DMS114 treated with DMSO at 0.1 percent for 48 hours (cell line): ENCODE results near the gene INAFM2.

ENCODE experiments used
- DNase-seq: peaks from one replicate; lab custom pipeline; 2025; ENCODE audit not compliant: unreplicated experiment; lab: John Stamatoyannopoulos, UW

INAFM2 gene

DNA sequence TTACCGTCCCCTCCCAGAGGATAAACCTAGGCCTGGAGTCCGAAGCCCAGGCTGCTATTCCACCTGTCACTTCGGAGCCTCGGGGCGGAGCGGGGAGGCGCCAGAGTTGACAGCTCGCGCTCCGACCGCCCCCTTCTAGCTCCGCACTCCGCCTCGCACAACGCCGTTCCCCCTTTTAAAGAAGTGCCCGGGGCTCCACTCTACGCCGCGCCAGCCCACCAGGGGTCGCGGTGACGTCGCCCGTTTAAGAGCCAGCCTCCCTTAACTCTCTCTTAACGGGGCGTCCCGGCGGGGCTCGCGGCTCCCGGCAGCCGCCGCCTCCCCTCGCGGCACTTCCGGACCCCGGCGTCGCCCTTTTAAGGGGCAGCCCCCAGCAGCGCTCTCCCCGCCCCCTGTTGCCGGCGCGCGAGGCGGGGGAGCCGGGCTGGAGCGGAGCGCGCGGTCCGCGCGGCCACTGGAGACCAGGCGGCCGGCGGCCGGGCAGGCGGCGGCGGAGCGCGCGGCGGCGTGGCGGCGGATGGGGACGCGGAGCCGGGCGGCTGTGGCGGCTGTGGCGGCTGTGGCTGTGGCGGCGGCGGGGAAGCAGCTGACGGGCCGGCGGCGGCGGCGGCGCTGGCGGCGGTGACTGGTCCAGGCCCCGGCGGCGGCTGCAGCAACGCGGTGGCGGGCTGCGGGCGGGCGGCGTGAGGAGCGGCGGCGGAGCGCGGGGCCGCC is at the start of gene INAFM2:
TSS of gene INAFM2 (plus strand) at position 454 of the 714 bp plus-strand sequence. CDS start 364 bp downstream, outside the sequence.
- peak; percentile 95 for DNase-seq

DNA sequence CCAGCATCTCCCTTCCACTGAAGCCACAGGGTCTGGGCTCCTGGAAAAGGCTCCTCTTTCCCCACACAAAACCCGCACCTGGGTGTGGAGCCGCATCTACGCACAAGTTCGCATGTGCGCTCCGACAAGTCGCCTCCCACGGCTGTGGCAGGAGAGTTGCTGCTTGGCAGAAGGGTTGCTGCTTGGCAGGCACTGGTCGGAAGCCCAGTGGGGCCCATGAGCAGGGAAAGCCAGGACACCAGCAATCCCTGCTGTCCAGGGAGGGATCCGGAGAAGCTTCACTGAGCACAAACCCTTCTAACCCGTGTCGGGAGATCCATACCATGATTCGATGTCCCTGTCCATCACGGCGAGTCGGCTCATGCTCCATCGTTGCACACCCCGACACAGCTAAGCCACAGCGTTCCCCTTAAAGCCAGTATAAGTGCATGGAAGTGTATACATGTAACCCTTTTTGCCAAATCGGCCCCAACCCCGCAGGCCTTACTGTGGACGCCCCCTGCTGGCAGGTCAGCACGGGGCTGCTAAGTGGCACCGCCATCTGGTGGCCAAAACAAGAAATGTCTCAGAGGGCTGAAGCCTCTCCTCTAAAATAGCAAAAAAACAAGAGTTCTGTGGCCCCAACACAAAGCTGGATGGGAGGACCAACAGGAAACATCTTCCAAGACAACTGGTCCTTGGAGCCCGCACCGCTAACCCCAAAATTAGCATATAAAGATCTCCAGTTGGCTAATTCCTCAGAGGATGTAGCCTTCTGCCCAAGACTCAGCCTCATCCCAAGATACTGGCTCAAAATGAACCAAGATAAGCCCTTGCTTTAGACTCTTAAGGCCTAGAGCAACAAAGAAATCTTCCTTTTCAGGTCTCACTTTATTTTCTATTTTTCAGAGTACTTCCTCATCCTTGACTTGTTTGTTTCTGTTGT is 48.9 kb upstream of the INAFM2 start:
- peak; percentile 77 for DNase-seq

DNA sequence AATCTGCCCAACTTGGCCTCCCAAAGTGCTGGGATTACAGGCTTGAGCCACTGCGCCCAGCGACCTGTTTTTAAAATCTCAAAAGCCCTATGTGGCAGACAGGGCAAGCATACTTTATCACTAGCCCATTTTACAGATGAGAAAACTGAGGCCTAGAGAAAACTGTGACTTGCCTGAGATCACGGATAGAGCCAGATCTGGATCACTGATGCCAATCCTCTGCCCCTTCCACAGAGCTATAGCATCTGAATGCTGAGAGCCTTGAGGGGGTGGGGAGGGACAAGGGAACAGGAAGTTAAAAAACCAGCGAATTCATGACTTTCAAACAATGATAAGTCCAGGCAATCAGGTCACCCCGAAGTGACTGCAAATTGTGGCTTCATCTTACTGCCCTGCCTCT is 48.0 kb upstream of the INAFM2 start:
- DNase-seq, result no peak

DNA sequence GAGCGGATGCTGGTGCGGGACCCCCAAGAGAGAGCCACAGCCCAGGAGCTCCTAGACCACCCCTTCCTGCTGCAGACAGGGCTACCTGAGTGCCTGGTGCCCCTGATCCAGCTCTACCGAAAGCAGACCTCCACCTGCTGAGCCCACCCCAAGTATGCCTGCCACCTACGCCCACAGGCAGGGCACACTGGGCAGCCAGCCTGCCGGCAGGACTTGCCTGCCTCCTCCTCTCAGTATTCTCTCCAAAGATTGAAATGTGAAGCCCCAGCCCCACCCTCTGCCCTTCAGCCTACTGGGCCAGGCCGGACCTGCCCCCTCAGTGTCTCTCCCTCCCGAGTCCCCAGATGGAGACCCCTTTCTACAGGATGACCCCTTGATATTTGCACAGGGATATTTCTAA is 47.5 kb upstream of the INAFM2 start:
- DNase-seq, result no peak

DNA sequence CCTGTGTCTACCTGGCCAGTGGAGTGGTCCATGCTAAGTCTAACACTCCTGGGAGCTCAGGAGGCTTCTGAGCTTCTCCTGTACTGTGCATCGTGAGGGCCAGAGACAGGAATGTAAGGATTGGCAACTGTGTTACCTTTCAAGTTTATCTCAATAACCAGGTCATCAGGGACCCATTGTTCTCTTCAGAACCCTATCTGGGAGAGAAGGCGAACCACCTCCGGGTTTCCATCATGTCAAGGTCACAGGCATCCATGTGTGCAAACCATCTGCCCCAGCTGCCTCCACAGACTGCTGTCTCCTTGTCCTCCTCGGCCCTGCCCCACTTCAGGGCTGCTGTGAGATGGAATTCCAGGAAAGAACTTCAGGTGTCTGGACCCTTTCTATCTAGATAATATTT is 46.6 kb upstream of the INAFM2 start:
- DNase-seq, result no peak

DNA sequence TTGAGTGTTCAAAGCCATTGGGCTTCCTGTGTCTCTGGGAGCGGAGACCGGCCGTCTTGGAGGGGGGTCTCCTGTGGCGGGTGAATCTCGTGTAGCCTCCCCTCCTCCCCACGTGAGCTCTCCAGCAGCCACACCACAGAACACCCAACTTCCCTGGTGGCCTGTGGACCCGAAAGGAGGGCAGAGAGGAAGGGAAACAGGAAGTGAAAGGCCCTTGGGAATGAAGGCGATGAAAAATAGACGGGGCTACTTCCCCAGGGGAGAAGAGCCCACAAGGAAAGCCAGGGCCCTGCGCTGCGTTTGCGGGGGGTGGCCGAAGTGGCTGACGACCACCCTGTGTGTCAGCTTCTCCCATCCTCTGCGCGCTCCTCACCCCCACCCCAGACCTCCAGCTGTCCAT is 46.0 kb upstream of the INAFM2 start:
- DNase-seq, result no peak

DNA sequence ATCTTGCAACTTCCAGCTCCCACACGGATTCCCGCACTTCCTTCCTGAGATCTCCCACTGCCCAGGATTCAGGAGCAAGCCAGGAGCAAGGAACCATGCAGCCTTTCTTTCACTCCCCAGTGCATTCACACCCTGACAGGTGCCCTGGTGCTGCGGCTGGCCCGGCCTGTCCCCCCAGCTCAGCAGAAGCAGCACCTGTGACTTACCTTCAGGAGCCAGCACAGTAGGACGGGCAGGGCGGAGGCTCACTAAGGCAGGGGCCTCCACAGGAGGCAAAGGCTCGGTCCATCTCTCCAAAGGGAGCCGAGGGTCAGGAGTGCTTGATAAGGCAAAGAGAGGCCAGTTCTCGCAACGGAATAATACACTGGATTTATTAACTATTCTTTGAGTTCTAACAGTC is 45.5 kb upstream of the INAFM2 start:
- DNase-seq, result no peak

DNA sequence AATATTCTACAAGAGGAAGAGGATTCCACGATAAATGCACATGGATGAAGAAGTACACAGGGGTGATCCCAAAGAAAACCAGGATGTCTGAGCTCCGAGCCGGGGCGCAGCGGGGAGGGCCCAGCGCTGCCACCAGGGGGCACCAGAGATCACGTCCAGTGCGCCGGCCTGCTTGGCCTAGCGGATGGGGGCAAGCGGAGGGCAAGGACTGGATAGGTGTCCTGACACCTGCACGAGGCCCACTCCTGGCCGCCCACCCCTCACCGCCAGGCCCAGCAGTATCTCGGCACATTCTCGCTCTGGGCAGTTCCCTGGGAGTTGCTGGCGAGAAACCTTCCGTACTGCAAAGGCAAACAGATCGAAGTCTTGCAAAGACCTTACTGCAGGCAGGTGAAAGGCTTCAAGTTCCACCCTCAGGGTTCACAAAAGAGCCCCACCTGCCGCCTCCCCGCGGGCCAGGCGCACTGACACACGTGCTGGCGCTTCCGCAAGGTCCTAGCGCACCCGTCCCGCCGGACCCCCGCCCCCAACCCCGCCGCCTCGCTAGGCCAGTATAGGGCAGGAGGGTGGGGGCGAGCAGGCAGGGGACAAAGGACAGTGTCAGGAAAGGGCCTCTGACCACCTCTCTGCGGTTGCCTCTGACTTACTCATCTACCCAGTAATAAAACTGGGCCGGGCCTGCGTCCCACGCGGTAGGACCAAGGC is 43.9 kb upstream of the INAFM2 start:
- peak; percentile 40 for DNase-seq

DNA sequence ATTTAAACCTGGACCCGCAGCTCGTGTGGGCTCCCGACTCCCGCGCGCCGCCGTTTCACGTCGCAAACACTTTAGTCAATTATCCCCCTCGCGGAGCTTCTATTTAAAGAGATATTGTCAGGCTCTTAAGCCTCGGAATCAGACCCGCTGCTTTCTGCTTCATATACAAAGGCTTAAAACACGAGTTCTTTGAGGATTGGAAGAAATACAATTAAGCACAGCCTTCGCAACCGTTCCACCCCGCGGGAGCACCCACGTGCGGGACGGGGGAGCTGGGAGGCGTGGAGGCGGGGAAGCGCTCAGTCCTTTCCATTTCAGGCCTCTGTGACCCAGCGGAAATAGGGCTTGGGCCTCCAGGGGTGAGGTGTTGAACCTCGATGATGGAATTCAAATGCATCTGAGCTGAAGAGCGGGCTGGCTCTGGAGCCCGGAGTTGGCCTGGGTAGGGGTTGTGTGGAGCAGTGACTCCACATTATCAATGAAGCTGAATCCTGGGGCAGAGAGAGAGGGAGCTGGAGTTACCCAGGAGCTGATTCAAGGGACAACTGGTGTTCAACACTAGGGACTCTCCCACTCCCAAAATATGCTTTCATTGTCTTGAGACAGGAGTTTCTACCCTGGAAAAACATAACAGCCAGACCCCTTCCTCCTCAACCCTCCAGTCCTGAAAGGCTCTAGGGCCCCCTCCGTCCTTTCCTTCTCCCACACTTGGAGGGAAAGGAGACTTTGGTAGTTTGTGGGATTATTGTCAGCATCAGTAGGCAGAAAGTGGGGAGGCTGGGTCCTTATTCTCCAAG is 43.0 kb upstream of the INAFM2 start:
- no peak for DNase-seq

DNA sequence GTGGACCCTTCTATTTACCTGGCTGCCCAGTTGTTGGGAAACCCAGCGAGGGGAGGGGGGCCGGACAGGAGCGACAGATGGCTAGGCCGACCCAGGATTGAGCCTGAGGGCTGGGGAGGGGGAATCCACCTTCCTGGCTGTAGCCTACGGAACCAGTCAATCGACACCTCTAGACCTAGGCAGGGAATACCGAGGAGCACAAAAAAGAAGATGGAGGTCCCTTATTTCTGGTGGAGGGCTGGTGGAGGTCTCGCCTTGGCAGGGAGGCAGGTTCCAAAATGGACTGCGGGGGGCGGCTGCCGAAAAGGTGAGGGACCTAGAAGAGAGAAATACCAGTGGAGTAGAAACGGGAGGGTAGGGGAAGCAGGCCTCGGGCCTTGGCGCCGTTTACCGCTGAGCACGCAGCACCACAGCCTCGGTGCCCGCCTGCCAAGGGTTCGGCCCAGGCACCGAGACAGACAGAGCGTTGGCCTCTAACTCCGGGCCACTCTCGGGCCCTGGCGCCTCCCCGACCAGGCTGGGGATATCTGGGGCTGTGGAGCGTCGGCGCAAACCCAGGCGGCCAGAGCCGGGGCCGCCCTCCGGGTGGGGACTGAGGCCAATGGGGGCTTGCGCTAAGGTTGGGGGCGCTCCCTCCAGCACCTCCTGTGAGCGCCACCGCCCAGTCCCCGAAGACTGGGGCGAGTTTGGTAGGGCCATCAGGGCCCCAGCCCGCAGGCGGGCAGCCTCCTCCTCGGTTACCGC is 42.3 kb upstream of the INAFM2 start:
- no peak for DNase-seq

DNA sequence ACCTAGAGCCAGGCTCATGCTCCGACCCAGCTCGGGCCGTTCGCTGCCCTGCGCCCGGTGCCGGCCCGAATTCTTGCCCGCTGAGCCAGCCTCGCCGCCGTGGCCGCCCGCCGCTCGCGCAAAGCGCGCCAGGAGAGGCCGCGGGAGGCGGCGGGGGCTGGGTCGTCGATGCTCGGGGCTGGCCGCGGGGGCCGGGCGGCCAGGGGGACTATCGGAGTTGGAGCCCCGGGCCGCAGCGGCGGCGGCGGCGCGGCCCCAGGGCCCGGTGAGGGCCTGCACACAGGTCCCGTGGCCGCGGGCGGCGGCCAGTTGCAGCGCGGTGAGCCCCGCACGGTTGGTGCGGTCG is 41.7 kb upstream of the INAFM2 start:
- DNase-seq, result no peak

DNA sequence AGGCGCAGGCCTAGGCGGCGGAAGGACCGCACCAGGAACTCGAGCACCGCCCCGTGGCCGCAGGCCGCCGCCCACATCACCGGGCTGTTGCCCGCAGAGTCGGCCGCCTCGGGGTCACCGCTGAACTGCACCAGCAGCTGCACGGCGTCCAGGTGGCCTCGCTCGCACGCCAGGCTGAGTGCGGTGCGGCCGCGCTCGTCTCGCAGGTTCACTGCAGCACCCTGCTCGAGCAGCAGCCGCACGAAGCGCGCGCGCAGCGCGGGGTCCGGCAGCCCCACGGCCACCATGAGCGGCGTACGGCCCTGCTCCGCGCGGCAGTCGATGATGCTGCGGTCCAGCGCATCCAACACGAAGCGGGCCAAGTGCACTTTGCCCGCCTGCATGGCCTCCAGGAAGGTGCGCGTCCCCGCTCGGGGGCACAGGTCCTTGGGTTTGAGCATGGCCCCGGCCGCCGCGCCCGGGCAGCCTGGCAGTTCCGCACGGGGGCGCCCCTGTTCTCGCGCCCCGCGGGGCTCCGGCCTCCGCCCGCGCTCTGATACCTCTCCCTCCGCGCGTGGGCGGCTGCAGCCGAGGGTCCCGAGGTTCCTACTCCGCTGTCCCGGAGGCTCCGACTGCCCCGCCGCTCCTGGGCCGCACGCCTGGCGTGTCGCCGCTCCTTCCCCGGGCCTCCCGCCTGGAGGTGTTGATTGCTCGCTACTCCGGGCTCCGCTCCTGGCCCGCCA is 41.2 kb upstream of the INAFM2 start:
- peak; percentile 17 for DNase-seq

DNA sequence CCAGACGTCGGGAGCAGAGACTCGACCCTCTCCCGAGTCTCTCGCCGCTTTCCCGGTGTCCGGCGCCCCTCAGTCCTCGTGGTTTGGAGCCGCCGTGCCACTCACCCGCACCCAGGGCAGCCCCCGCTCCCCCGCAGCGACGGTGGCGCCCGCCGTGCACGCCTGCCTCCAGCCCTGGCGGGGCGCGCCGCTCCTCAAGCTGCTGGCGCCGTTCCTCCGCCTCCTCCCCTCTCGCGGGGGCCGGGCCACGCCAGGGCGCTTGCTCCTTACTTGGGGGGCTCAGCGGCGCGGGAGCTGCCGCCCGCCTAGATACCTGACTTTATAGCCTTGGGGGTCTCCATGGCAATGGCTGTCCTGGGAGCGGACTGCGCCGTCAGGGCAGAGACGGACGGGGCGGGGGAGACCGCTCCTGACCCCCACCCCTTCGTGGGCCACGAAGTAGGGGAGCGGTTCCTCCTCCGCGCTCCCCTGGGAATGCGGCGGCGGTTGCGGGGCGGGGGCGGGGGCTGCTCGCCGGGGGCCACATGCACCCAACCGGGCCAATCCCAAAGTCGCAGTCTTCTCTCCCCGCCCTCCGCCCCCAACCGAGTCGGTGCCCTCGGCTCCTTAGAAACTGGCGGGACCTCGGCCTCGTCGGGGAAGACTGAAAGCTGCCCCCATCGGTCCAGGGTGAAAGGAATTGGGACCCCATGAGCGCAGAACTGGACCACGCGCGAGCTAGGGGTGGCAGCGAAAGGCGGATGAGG is 40.5 kb upstream of the INAFM2 start, which contains the start of gene ANKRD63:
TSS of gene ANKRD63 (minus strand) at position 196 of the 746 bp plus-strand sequence. CDS start 478 bp downstream, outside the sequence.
- no peak for DNase-seq

DNA sequence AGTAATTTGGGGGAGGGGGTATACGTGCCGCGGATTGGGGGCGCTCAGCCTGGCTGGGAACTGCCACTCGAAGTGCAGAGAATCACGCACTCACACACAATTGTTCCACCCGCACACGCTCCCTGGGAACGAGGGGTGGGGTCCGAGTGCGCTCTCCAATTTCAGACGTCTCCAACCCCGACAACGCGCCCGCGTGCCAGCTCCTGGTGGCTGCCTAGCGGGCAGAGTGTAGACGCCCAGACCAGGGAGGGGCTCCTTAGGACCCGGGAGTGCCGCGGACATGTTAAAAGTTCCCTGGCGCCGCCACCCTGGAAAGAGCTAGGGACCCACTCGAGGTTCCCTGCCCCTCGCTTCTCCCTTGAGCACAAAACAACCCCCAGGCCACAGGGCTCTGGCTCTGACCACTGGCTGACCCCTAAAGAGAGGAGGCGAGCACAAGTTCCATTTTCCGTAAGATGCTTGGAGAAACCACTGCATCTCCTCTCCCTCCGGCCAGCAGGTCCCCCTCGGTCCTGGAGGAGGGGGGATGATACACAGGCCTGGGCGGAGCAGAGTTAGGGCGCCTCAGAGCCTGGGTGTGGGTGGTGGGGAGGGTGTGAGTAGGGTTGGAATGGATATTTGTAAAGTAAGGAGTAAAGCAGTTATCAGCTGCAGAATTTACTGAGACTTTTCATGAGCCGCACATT is 39.7 kb upstream of the INAFM2 start:
- no peak for DNase-seq

DNA sequence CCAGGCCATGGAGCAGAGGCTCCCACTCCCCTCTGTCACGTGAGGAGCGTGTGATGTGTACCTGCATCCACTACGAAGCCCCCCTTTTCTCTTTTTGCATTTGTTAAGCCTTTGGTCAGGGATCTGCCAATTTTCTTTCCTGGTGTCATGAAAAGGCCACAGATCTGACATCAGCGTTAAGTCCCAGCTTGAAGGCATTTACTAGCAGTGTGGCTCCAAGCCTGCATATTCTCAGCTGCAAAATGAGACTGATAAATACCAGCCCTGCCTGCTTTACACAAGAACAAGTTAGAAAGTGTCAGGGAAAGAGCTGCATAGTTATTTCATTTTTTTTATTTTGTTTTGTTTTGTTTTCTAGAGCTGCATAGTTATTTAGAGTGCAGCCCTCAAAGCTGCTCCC is 38.3 kb upstream of the INAFM2 start:
- no peak for DNase-seq

DNA sequence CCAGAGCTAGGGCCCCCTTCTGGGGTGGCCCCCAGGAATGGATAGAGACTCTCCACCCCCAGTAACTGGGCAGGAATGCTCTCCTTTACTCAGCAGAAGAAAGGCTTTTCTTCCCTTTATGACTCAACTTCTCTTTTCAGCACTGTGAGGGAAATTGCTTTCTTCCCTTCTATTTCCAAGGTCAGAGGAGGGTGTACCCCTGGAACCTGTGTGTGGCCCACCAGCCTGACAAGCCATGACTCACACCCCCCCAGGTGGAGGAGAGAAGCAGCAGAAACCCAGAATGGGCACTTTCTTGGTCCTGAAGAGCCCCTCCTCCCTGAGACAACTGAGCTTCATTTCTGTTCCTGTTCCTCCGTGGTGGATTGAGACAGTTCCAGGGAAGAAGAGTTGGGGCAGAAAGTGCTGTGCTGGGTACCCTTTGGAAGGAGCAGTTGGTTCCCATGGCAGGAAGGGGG is 37.9 kb upstream of the INAFM2 start:
- DNase-seq, result no peak

DNA sequence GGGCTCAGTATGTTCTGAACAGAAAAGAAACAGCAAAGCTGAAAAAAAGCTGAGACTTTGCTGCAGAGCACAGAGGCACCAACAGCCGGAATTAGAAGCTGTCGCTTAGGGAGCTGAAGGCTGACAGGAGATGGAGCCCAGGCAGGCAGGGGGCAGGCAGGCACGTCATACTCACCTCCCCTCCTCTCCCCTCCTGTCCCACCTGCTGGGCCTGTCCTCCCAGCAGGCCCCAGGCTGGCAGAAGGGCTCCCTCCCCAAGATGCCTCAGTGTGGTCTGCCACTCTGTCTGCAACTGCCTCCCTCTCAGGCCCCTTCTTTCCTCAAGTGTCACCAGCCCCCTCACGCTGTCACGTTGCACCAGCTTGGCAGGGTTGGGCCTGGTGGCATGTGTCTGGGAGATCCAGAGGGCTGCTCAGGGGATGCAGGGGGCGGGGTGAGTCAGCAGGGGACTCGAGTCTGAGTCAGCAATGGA is 37.4 kb upstream of the INAFM2 start:
- DNase-seq, result no peak

DNA sequence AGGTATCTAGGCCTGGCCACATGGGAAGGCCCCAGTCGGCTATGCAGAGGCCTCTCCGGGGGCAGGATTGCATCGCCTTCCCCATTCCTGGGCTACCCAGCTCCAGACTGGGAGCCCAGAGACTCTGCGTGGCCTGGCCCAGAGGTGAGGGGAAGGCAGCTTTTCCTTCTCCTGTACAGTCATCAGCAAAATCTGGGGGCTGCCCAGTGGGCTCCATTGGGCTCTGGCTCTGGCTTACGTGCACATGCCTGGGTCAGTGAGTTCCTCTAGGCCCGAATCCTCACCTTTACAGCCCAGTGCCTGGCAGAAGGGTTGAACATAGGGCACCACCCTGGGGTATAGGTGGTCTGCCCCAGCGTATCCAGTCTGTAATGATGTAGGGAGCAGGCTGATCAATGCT is 36.7 kb upstream of the INAFM2 start:
- no peak for DNase-seq
